ENCODE data around the gene DDX52.

The DDX52 gene

DNA sequence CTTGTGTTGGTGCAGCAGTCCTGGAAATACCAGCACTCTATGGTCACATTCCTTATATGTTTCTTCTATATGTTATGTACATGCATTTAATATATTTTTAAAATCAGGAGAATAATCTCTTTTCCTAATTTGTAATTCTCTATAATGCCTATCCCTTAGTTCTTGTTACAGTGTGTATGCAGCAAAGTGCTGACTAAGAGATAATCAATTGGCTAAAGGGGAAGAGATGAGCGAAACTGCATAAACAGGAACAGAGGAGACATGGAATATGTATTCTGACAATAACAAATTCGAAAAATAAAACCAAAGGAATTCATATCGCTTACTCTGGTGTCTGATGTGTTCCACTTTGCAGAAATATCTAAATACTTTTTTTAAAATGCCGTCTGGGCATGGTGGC lies 75.7 kb downstream of the DDX52 start:
- TF ChIP-seq, protein P1, sequence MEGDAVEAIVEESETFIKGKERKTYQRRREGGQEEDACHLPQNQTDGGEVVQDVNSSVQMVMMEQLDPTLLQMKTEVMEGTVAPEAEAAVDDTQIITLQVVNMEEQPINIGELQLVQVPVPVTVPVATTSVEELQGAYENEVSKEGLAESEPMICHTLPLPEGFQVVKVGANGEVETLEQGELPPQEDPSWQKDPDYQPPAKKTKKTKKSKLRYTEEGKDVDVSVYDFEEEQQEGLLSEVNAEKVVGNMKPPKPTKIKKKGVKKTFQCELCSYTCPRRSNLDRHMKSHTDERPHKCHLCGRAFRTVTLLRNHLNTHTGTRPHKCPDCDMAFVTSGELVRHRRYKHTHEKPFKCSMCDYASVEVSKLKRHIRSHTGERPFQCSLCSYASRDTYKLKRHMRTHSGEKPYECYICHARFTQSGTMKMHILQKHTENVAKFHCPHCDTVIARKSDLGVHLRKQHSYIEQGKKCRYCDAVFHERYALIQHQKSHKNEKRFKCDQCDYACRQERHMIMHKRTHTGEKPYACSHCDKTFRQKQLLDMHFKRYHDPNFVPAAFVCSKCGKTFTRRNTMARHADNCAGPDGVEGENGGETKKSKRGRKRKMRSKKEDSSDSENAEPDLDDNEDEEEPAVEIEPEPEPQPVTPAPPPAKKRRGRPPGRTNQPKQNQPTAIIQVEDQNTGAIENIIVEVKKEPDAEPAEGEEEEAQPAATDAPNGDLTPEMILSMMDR (IDR thresholded peaks at IDR 0.05; ENCODE audit: low read length, missing control alignments) = no peak
- H3K4me3 ChIP-seq (replicated peaks; ENCODE audit: low read depth, low read length) = no peak overlapping the region
- no peak for DNase-seq (ENCODE audit: low read depth)

DNA sequence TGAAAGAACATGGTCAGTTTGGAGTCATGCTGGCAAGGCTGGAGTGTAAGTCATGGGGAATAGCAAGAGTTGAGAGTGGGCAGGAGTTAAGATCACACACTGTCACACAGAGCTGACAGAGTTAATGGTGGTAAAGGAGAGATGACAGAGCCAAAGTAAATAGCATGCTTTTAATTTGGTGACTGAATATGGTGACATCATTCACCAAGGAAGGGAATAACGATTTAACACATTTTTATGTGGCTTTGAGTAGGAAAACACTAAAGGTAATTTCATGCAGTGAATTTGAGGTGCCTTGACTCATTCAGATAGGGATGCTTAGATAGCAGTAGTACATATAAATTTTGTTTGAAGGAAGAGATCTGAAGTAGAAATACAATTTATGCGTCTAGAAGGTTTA lies 76.1 kb downstream of the DDX52 start:
- no peak overlapping the region for H3K4me3 ChIP-seq (replicated peaks; ENCODE audit: low read depth, low read length)
- no peak for DNase-seq (ENCODE audit: low read depth)
- TF ChIP-seq, protein P1 (IDR thresholded peaks at IDR 0.05; ENCODE audit: low read length, missing control alignments) = no peak

GRCh38 chr17:37564252-37564651 lies 79.0 kb downstream of the DDX52 start:
- TF ChIP-seq, protein P1 (IDR thresholded peaks at IDR 0.05; ENCODE audit: low read length, missing control alignments) = no peak
- no peak overlapping the region for H3K4me3 ChIP-seq (replicated peaks; ENCODE audit: low read depth, low read length)
- DNase-seq (ENCODE audit: low read depth) = no peak

DNA sequence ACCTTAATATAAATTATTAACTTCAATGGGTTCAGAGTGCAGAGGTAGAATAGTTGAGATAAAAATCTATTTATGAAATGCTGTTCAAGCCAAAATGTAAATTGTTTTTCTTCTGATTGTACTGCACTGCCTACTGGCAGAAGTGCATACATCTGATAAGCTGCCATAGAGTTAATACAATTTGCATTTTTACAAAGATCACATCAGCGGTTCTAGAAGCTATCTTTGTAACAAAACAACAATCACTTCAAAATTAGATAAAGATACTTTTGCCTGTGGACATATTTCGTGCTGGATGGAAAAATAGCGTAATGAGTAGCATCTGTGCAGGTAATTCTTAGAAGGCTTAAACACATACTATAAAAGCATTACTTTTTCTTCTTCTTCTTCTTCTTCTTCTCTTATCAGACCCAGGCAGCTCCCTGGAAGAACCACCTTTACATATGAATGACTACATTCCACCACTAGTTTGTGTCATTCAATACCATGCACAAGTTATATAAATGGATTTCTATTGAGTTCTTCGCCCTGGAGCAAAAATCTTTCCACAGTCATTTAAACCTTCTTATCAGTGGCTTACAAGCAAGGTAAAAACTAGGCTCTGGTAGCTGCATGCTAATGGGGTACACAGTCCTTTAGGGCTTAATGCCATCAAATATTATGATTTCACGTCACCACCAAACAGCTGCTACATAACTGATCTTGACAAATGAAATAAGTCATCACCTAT lies 81.1 kb downstream of the DDX52 start:
- DNase-seq (ENCODE audit: low read depth) = no peak
- no peak overlapping the region for H3K4me3 ChIP-seq (replicated peaks; ENCODE audit: low read depth, low read length)
- TF ChIP-seq, protein P1 (IDR thresholded peaks at IDR 0.05; ENCODE audit: low read length, missing control alignments) = no peak
